ENCODE data around the gene TUB. TPM values are rescaled to one million over a fixed set of nuclear protein-coding genes. Genes with fewer than 3 reads are reported as not detected.

Gene TUB
- total and polyA plus RNA-seq, 10 donors, result 0.17 to 3.2 (median 1.8) TPM

DNA sequence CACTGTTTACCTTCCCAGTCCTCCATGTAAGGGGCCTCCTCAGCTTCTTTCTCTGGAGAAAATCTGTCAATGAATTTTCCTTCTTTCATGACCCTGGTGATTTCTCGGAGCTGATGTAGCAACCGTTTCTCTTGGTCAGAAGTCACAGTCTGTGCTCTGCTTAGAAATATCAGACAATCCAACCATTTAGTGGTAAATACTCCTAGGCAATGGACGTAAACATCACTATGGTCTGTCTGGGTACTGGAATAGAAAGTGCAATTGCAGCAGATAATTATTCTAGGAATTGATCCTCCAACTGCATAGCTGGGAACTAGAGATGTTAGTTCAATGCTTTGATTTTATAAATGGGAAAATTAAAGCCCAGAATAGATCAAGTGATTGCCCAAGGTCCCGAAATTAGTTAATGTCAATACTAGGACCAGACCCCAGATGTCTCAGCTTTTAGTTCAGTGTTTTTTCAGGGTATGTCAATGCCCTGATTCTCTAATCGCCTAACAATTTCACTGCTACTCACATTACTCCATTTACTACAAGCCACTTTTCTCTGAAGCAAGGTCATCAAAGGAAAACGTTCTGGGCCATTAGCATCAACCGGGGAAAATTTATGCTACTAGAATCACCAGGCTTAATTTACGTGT is 45.8 kb downstream of the TUB start:
- 83 to 88% (median 86%) methylated on average over 8 of the region's 8 CpGs for WGBS, 5 donors

GRCh38 chr11:8127447-8127846 is 46.4 kb downstream of the TUB start:
- intact Hi-C loops (cut with DNase I; ENCODE audit: low total_unique reads), result no loop called here
- no peaks in the 10 kb centered on the region for H3K36me3 ChIP-seq
- H3K27me3 ChIP-seq (replicated peaks in 1 of 7), result no peaks in the 10 kb centered on the region
- H3K4me1 ChIP-seq, result no peaks in the 10 kb centered on the region
- H3K9me3 ChIP-seq, result no peaks in the 10 kb centered on the region
- 74 to 92% (median 81%) methylated on average over 2 of the region's 2 CpGs for WGBS, 5 donors
- TF ChIP-seq POLR2AphosphoS5 (IDR thresholded peaks at IDR 0.05), result no peak
- TF ChIP-seq, protein P1, sequence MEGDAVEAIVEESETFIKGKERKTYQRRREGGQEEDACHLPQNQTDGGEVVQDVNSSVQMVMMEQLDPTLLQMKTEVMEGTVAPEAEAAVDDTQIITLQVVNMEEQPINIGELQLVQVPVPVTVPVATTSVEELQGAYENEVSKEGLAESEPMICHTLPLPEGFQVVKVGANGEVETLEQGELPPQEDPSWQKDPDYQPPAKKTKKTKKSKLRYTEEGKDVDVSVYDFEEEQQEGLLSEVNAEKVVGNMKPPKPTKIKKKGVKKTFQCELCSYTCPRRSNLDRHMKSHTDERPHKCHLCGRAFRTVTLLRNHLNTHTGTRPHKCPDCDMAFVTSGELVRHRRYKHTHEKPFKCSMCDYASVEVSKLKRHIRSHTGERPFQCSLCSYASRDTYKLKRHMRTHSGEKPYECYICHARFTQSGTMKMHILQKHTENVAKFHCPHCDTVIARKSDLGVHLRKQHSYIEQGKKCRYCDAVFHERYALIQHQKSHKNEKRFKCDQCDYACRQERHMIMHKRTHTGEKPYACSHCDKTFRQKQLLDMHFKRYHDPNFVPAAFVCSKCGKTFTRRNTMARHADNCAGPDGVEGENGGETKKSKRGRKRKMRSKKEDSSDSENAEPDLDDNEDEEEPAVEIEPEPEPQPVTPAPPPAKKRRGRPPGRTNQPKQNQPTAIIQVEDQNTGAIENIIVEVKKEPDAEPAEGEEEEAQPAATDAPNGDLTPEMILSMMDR (IDR thresholded peaks at IDR 0.05 in 8 of 11, conservative IDR thresholded peaks at IDR 0.05 in 3 of 11), result no peak
- no peak for TF ChIP-seq POLR2A (IDR thresholded peaks at IDR 0.05)
- no peak overlapping the region for H3K4me3 ChIP-seq
- no peak overlapping the region for H3K27ac ChIP-seq
- DNase-seq, result no peak

More for the DNA sequence above, 45.8 kb downstream of the TUB start:
- Histone ChIP-seq H3K4me3 (no peak overlapping the region), H3K36me3 (no peaks in the 10 kb centered on the region), H3K4me1 (no peaks in the 10 kb centered on the region), H3K9me3 (no peaks in the 10 kb centered on the region), H3K27me3 (replicated peaks in 1 of 7) (no peaks in the 10 kb centered on the region), H3K27ac (no peak overlapping the region)
- TF ChIP-seq, protein P1 (IDR thresholded peaks at IDR 0.05 in 8 of 11, conservative IDR thresholded peaks at IDR 0.05 in 3 of 11), result no peak
- no peak for TF ChIP-seq POLR2AphosphoS5 (IDR thresholded peaks at IDR 0.05)
- intact Hi-C loops (cut with DNase I; ENCODE audit: low total_unique reads), result no loop called here
- DNase-seq, result no peak

- intact Hi-C loops (cut with DNase I; ENCODE audit: low total_unique reads), result no loop called here
- TF ChIP-seq POLR2AphosphoS5 (IDR thresholded peaks at IDR 0.05) (no peak), POLR2A (IDR thresholded peaks at IDR 0.05) (no peak)
- DNase-seq, result no peak
- H3K27me3 ChIP-seq (replicated peaks in 1 of 7), result no peaks in the 10 kb centered on the region
- peaks cover 0 to 47% (median 22%) of the 10 kb centered on the region in 6 donors for H3K36me3 ChIP-seq
- no peak overlapping the region for H3K4me3 ChIP-seq
- H3K27ac ChIP-seq, result no peak overlapping the region
- H3K4me1 ChIP-seq, result no peaks in the 10 kb centered on the region
- H3K9me3 ChIP-seq, result peaks cover 0 to 7% (median 0%) of the 10 kb centered on the region in 8 donors
- WGBS, 5 donors, result 87 to 97% (median 91%) methylated on average over 2 of the region's 2 CpGs
Observed at GRCh38 chr11:8138526-8138925, 57.5 kb downstream of the TUB start.

DNA sequence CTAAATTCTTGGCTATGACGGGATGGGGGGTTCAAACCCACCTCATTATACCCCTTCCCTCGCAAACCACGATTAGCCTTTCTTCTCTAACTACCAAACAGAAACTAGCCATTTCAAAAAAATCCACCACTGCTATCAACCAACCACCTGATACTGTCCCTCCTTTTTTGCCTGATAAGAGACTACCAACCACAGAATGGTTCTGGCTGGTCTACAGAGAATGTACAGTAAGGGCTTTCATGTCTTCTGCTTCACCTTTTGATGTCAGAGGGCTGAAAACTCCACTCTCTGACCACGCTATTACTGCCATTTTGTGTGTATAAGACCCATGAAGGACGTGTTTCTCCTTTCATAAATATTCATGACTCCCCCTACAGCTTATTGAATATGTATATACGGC is 68.7 kb downstream of the TUB start:
- TF ChIP-seq, protein P1 (IDR thresholded peaks at IDR 0.05 in 8 of 11, conservative IDR thresholded peaks at IDR 0.05 in 3 of 11), result no peak
- TF ChIP-seq POLR2AphosphoS5 (IDR thresholded peaks at IDR 0.05) (no peak), POLR2A (IDR thresholded peaks at IDR 0.05) (no peak)
- 83 to 90% (median 88%) methylated on average over 6 of the region's 6 CpGs for WGBS, 5 donors
- Histone ChIP-seq H3K4me1 (no peaks in the 10 kb centered on the region), H3K36me3 (peaks cover 0 to 5% (median 0%) of the 10 kb centered on the region in 6 donors), H3K27me3 (replicated peaks in 1 of 7) (no peaks in the 10 kb centered on the region), H3K27ac (no peak overlapping the region), H3K4me3 (no peak overlapping the region), H3K9me3 (no peaks in the 10 kb centered on the region)
- DNase-seq, result no peak
- intact Hi-C loops (cut with DNase I; ENCODE audit: low total_unique reads), result no loop called here

Other genes with a start within 250 kb of the TUB start
- not detected for gene OR10A6, start 149.9 kb upstream of the TUB start, total RNA-seq
- gene OR10A6, start 149.9 kb upstream of the TUB start, polyA plus RNA-seq, result not detected
- gene OR10A3, start 139.5 kb upstream of the TUB start, total RNA-seq, result not detected
- not detected for gene OR10A3, start 139.5 kb upstream of the TUB start, polyA plus RNA-seq
- gene NLRP10, start 115.8 kb upstream of the TUB start, total RNA-seq, result not detected
- gene NLRP10, start 115.8 kb upstream of the TUB start, polyA plus RNA-seq, result not detected
- gene EIF3F, start 93.9 kb upstream of the TUB start, total RNA-seq, result 100 to 1,000 TPM; 189 to 351 (median 204) TPM
- gene EIF3F, start 93.9 kb upstream of the TUB start, polyA plus RNA-seq, result 100 to 1,000 TPM; 343 to 437 (median 350) TPM
- 10 to 100 TPM; 13.4 to 32.7 (median 24.1) TPM for gene RIC3, start 87.8 kb downstream of the TUB start, total RNA-seq
- 10 to 100 TPM; 11.6 to 32.2 (median 15.0) TPM for gene RIC3, start 87.8 kb downstream of the TUB start, polyA plus RNA-seq
- 1 to 10 TPM in 2 of 7 donors, under 1 TPM in 1, not detected in 4; 0.57 to 1.0 (median 1.0) TPM for gene LMO1, start 182.7 kb downstream of the TUB start, total RNA-seq
- gene LMO1, start 182.7 kb downstream of the TUB start, polyA plus RNA-seq, result under 1 TPM in 2 of 3 donors, not detected in 1; 0.17 to 0.20 TPM

Measured in spleen (tissue), 11 donors.